Neural progenitor cell (in vitro differentiated cells): ENCODE data around the gene BARX2. TPM values are rescaled to one million over a fixed set of nuclear protein-coding genes. Genes with fewer than 3 reads are reported as not detected.

Experiments
- DNase-seq: peaks from one replicate; pipeline ENCODE4 v3.0.0-alpha.2; 2016; ENCODE audit warnings: low spot score
- H2AFZ ChIP-seq: fragments of 200-600 bp; sonication (generic); replicated peaks from 2 replicates; pipeline ENCODE4 v1.6.1; 2016; ENCODE audit warnings: antibody characterized with exemption
- H3F3A ChIP-seq: fragments of 200-600 bp; sonication (generic); 2 replicates; pipeline ENCODE4 v1.6.1; 2016; ENCODE audit warnings: antibody characterized with exemption, low read depth
- H3K27ac ChIP-seq: fragments of 200-600 bp; sonication (generic); 2 replicates; pipeline ENCODE4 v1.5.1; 2016; ENCODE audit warnings: mild to moderate bottlenecking
- H3K27me3 ChIP-seq: fragments of 200-600 bp; sonication (generic); 2 replicates; pipeline ENCODE4 v1.6.1; 2016; ENCODE audit warnings: mild to moderate bottlenecking, moderate library complexity
- H3K36me3 ChIP-seq: fragments of 200-600 bp; sonication (generic); 2 replicates; pipeline ENCODE4 v1.5.1; 2016
- H3K4me1 ChIP-seq: fragments of 200-600 bp; sonication (generic); 2 replicates; pipeline ENCODE4 v1.6.1; 2016; ENCODE audit warnings: mixed run types
- H3K4me2 ChIP-seq: fragments of 200-600 bp; sonication (generic); 2 replicates; pipeline ENCODE4 v1.6.1; 2016
- H3K4me3 ChIP-seq: fragments of 200-600 bp; sonication (generic); 2 replicates; pipeline ENCODE4 v1.5.1; 2016
- H3K79me2 ChIP-seq: fragments of 200-600 bp; sonication (generic); 2 replicates; pipeline ENCODE4 v1.6.1; 2016; ENCODE audit warnings: low read depth
- H3K9ac ChIP-seq: fragments of 200-600 bp; sonication (generic); 2 replicates; pipeline ENCODE4 v1.6.1; 2016
- H3K9me3 ChIP-seq: fragments of 200-600 bp; sonication (generic); 2 replicates; pipeline ENCODE4 v1.5.1; 2016; ENCODE audit warnings: low read depth
- H4K20me1 ChIP-seq: fragments of 200-600 bp; sonication (generic); 2 replicates; pipeline ENCODE4 v1.6.1; 2016; ENCODE audit warnings: low read depth
- H3K27ac Mint-ChIP-seq: 3 replicates; pipeline ENCODE4 v1.8.0; 2021; ENCODE audit warnings: mixed read lengths
- H3K27me3 Mint-ChIP-seq: 2 replicates; pipeline ENCODE4 v1.8.0; 2022; ENCODE audit warnings: low read depth, mild to moderate bottlenecking, inconsistent platforms, moderate library complexity, mixed read lengths; ENCODE audit not compliant: insufficient read depth
- H3K36me3 Mint-ChIP-seq: 3 replicates; pipeline ENCODE4 v1.8.0; 2021; ENCODE audit warnings: mixed read lengths
- H3K4me1 Mint-ChIP-seq: 3 replicates; pipeline ENCODE4 v1.8.0; 2021; ENCODE audit warnings: mixed read lengths
- H3K4me3 Mint-ChIP-seq: 3 replicates; pipeline ENCODE4 v1.8.0; 2021; ENCODE audit warnings: mild to moderate bottlenecking, moderate library complexity, mixed read lengths
- H3K9me3 Mint-ChIP-seq: 3 replicates; pipeline ENCODE4 v1.8.0; 2020; ENCODE audit warnings: mixed read lengths
- EZH2 ChIP-seq: fragments of 200-600 bp; sonication (generic); IDR thresholded peaks from 2 replicates; pipeline ENCODE4 v1.6.1; 2017; ENCODE audit warnings: antibody characterized with exemption, mild to moderate bottlenecking, moderate library complexity
- EZH2phosphoT487 ChIP-seq: fragments of 200-600 bp; sonication (generic); IDR thresholded peaks from 2 replicates; pipeline ENCODE4 v1.6.1; 2017; ENCODE audit warnings: antibody characterized with exemption
- total RNA-seq: library from RNA; depleted of rRNA; stranded (reverse); fragments of >200 nt; gene quantifications from 2 replicates; pipeline ENCODE4 v1.2.3, GENCODE V29; 2015; ENCODE audit warnings: low replicate concordance
- TF ChIP-seq, protein P1 (sequence below): fragments of 200-600 bp; sonication (generic); IDR thresholded peaks from 2 replicates; pipeline ENCODE4 v1.5.1; 2017; ENCODE audit warnings: antibody characterized with exemption, mild to moderate bottlenecking

BARX2 gene
- total RNA-seq, 1 donor from 2014 or later = not detected

DNA sequence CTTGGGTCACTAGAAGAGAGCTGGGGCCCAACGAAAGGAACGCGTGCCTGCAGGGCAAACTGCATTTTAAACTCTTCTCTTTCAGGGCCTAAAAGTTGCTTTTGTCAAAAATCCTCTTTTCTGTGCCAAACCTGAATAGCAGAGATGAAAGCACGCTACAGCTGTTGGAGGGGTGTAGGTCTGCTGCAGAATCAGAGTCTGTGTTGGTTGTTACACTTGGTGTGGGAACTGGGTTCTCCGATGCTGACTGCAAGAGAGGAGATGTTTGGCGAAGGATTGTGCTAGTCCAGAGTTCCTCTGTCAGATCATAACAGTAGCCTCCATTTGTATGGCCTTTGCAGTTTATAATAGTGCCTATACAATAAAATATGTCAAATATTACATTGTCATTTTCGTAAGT, 41.8 kb downstream of the BARX2 start:
- H2AFZ ChIP-seq = no peak overlapping the region

DNA sequence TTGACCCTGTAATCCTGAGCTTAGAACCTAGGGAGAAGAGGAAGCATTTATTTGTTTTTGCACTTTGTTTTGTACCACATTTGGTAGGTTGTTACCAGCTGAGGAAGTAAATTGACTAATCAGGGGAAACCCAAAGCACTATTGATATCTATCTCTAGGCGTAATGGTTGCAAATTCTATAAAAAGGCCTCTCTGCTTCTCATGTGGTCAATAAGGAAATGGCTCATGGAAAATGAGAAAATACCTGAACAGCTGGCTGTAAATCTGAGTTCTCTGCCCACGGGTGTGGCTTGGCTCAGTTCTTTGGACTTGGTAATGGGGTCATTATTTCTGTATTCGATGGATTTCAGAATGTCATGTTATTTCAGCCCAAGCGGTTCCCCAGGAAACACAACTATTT, 42.4 kb downstream of the BARX2 start:
- Mint-ChIP-seq H3K9me3 (no peaks in the 10 kb centered on the region), H3K4me3 (no peak overlapping the region), H3K27ac (no peak overlapping the region), H3K4me1 (no peaks in the 10 kb centered on the region), H3K27me3 (peaks cover 5% of the 10 kb centered on the region), H3K36me3 (no peaks in the 10 kb centered on the region)
- no peaks in the 10 kb centered on the region for H3K4me1 ChIP-seq
- no peaks in the 10 kb centered on the region for H3K27me3 ChIP-seq
- no peak overlapping the region for H3K9ac ChIP-seq
- no peak for TF ChIP-seq EZH2
- TF ChIP-seq, protein P1, sequence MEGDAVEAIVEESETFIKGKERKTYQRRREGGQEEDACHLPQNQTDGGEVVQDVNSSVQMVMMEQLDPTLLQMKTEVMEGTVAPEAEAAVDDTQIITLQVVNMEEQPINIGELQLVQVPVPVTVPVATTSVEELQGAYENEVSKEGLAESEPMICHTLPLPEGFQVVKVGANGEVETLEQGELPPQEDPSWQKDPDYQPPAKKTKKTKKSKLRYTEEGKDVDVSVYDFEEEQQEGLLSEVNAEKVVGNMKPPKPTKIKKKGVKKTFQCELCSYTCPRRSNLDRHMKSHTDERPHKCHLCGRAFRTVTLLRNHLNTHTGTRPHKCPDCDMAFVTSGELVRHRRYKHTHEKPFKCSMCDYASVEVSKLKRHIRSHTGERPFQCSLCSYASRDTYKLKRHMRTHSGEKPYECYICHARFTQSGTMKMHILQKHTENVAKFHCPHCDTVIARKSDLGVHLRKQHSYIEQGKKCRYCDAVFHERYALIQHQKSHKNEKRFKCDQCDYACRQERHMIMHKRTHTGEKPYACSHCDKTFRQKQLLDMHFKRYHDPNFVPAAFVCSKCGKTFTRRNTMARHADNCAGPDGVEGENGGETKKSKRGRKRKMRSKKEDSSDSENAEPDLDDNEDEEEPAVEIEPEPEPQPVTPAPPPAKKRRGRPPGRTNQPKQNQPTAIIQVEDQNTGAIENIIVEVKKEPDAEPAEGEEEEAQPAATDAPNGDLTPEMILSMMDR = no peak
- no peak for TF ChIP-seq EZH2phosphoT487
- H2AFZ ChIP-seq = no peak overlapping the region
- H3K4me3 ChIP-seq = no peak overlapping the region
- no peak overlapping the region for H3K27ac ChIP-seq
- no peaks in the 10 kb centered on the region for H3K9me3 ChIP-seq
- H3F3A ChIP-seq = no peaks in the 10 kb centered on the region
- no peaks in the 10 kb centered on the region for H4K20me1 ChIP-seq
- H3K4me2 ChIP-seq = no peak overlapping the region
- no peaks in the 10 kb centered on the region for H3K36me3 ChIP-seq
- no peaks in the 10 kb centered on the region for H3K79me2 ChIP-seq
- no peak for DNase-seq

More for the DNA sequence above, 41.8 kb downstream of the BARX2 start:
- no peak overlapping the region for H3K4me3 Mint-ChIP-seq
- Histone ChIP-seq H3K4me2 (no peak overlapping the region), H3K4me1 (no peaks in the 10 kb centered on the region), H3K27ac (no peak overlapping the region), H3K9ac (no peak overlapping the region), H3K27me3 (no peaks in the 10 kb centered on the region), H3K4me3 (no peak overlapping the region), H4K20me1 (no peaks in the 10 kb centered on the region), H3K79me2 (no peaks in the 10 kb centered on the region), H3K9me3 (no peaks in the 10 kb centered on the region), H3F3A (no peaks in the 10 kb centered on the region), H3K36me3 (no peaks in the 10 kb centered on the region)
- H3K9me3 Mint-ChIP-seq = no peaks in the 10 kb centered on the region
- H3K4me1 Mint-ChIP-seq = no peaks in the 10 kb centered on the region
- H3K36me3 Mint-ChIP-seq = no peaks in the 10 kb centered on the region
- no peak for DNase-seq
- no peak overlapping the region for H3K27ac Mint-ChIP-seq
- no peak for TF ChIP-seq EZH2phosphoT487
- TF ChIP-seq, protein P1 = no peak
- peaks cover 5% of the 10 kb centered on the region for H3K27me3 Mint-ChIP-seq

DNA sequence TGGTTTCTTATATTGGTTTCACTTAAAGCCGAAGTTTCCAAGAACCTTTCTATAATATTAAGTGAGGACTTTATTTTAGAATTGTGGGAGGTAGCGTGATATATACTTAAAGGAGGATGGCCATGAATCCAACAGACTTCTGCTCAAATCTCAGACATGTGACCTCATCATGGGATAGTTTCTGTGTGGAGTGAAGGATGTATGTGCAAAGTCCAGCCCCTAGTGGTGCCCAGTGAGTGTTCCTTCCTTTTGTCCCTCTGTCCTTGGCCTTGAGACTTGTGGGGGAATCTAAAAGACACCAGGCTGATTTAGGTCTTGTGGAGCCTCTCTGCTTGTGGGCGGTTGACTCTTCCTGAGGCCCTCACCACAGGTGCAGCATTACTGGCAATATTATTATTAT, 43.7 kb downstream of the BARX2 start:
- no peak for DNase-seq
- TF ChIP-seq, protein P1 = no peak
- no peak for TF ChIP-seq EZH2
- TF ChIP-seq EZH2phosphoT487 = no peak
- no peak overlapping the region for H3K27ac Mint-ChIP-seq

More for the DNA sequence above, 43.7 kb downstream of the BARX2 start:
- Histone ChIP-seq H3K4me1 (no peaks in the 10 kb centered on the region), H3K27ac (no peak overlapping the region), H2AFZ (no peak overlapping the region), H3K4me2 (no peak overlapping the region), H4K20me1 (no peaks in the 10 kb centered on the region), H3K36me3 (no peaks in the 10 kb centered on the region), H3K4me3 (no peak overlapping the region), H3K9ac (no peak overlapping the region), H3F3A (no peaks in the 10 kb centered on the region), H3K9me3 (no peaks in the 10 kb centered on the region), H3K79me2 (no peaks in the 10 kb centered on the region), H3K27me3 (no peaks in the 10 kb centered on the region)
- Mint-ChIP-seq H3K9me3 (no peaks in the 10 kb centered on the region), H3K4me1 (no peaks in the 10 kb centered on the region), H3K36me3 (no peaks in the 10 kb centered on the region), H3K27me3 (peaks cover 5% of the 10 kb centered on the region), H3K4me3 (no peak overlapping the region)
